IPS-18c (cell line): ENCODE data around the gene ZNF688.
"Not testable (repeated sequence)": the region's sequence is repeated elsewhere in the genome, so short reads cannot be mapped to it uniquely, and the experiment has no call there.

Source experiments
- H3K4me3 ChIP-seq: 2 replicates; pipeline ENCODE4 v1.7.0; 2013; ENCODE audit warnings: low read depth, mild to moderate bottlenecking, low read length, moderate library complexity; ENCODE audit not compliant: insufficient read depth
- H3K9me3 ChIP-seq: one replicate; pipeline ENCODE4 v1.6.1; 2013; ENCODE audit warnings: mild to moderate bottlenecking, low read length, moderate library complexity; ENCODE audit not compliant: control insufficient read depth, insufficient read depth

ZNF688 gene

GRCh38 chr16:30592871-30593270, 21.4 kb upstream of the ZNF688 start:
- Histone ChIP-seq H3K4me3 (no peak overlapping the region), H3K9me3 (peaks cover 2% of the 10 kb centered on the region)

GRCh38 chr16:30590869-30591268, 19.4 kb upstream of the ZNF688 start:
- H3K4me3 ChIP-seq = not testable (repeated sequence)

GRCh38 chr16:30589582-30589981, 18.1 kb upstream of the ZNF688 start:
- H3K9me3 ChIP-seq, H3K4me3 ChIP-seq: not testable (repeated sequence)

More at GRCh38 chr16:30590869-30591268, 19.4 kb upstream of the ZNF688 start:
- H3K9me3 ChIP-seq = not testable (repeated sequence)

- Histone ChIP-seq H3K9me3 (no peaks in the 10 kb centered on the region), H3K4me3 (no peak overlapping the region)
Observed at GRCh38 chr16:30588651-30589050, 17.1 kb upstream of the ZNF688 start.

- peak within 1 kb of the TSS; percentile 81 for H3K4me3 ChIP-seq
- H3K9me3 ChIP-seq = no peaks in the 10 kb centered on the region
Observed at GRCh38 chr16:30585400-30586191, 14.1 kb upstream of the ZNF688 start, which contains the start of gene ZNF785. Gene ZNF785 (minus strand): TSS chr16:30585697. CDS start chr16:30585611, 86 bp downstream.

GRCh38 chr16:30585022-30585399, 13.5 kb upstream of the ZNF688 start:
- peak overlapping the region; percentile 81 for H3K4me3 ChIP-seq

GRCh38 chr16:30582611-30583340, 11.3 kb upstream of the ZNF688 start:
- no peak overlapping the region for H3K4me3 ChIP-seq

More at GRCh38 chr16:30585022-30585399, 13.5 kb upstream of the ZNF688 start:
- H3K9me3 ChIP-seq = no peaks in the 10 kb centered on the region

GRCh38 chr16:30581457-30581856, 9.9 kb upstream of the ZNF688 start:
- Histone ChIP-seq H3K4me3 (no peak overlapping the region), H3K9me3 (no peaks in the 10 kb centered on the region)

More at GRCh38 chr16:30582611-30583340, 11.3 kb upstream of the ZNF688 start:
- no peaks in the 10 kb centered on the region for H3K9me3 ChIP-seq

- no peak overlapping the region for H3K4me3 ChIP-seq
- H3K9me3 ChIP-seq = no peaks in the 10 kb centered on the region
Observed at GRCh38 chr16:30574678-30575077, 3.2 kb upstream of the ZNF688 start.

- H3K4me3 ChIP-seq = peak overlapping the region; percentile 70
- H3K9me3 ChIP-seq = no peaks in the 10 kb centered on the region
Observed at GRCh38 chr16:30570636-30571444, 674 bp downstream of the ZNF688 start.

GRCh38 chr16:30569746-30570635, 1.5 kb downstream of the ZNF688 start:
- H3K4me3 ChIP-seq = no peak overlapping the region; the same call in 1 of the 2 replicates
- no peaks in the 10 kb centered on the region for H3K9me3 ChIP-seq

- Histone ChIP-seq H3K9me3 (no peaks in the 10 kb centered on the region), H3K4me3 (no peak overlapping the region)
Observed at GRCh38 chr16:30569281-30569680, 2.2 kb downstream of the ZNF688 start.

GRCh38 chr16:30567991-30568638, 3.4 kb downstream of the ZNF688 start:
- no peak overlapping the region for H3K4me3 ChIP-seq
- H3K9me3 ChIP-seq = no peaks in the 10 kb centered on the region

- H3K9me3 ChIP-seq = no peaks in the 10 kb centered on the region
- H3K4me3 ChIP-seq = no peak overlapping the region
Observed at GRCh38 chr16:30567160-30567990, 4.1 kb downstream of the ZNF688 start.

- H3K4me3 ChIP-seq = no peak overlapping the region
- H3K9me3 ChIP-seq = no peaks in the 10 kb centered on the region
Observed at GRCh38 chr16:30566531-30566930, 5.0 kb downstream of the ZNF688 start.
